ENCODE measurements around the gene DPP6. TPM values are rescaled to one million over a fixed set of nuclear protein-coding genes. Genes with fewer than 3 reads are reported as not detected.

Gene DPP6
- total RNA-seq, 2 donors from 2014 or later: 0.99 to 1.8 TPM

DNA sequence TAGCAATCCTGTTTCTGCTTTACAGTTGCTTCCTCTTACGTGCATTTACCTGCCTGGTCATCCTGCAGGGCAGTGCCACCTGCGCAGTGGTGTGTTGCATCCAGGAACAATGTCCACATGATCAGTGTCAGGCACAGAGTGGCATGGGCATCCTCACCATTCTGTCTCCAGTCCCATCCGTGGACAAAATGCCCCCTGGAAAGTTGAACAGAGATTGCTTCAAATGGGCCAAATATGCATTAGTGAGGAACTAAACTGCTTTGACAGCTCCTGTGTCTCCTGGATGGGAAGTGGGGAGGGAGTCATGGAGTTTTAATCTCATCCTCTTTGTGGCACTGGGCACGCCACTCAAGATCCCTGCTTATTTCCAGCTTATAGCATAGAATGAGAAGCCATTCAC lies 151.8 kb downstream of the DPP6 start:
- DNase-seq (no peak), ATAC-seq (no peak)
- Histone ChIP-seq H3K9me3 (no peaks in the 10 kb centered on the region), H3K4me3 (no peak overlapping the region), H3K4me1 (no peaks in the 10 kb centered on the region), H3K36me3 (replicated peaks in 1 of 2; ENCODE audit: insufficient read depth in 1 of 2, low read depth in 2 of 2) (no peaks in the 10 kb centered on the region), H3K27ac (no peak overlapping the region), H3K27me3 (no peaks in the 10 kb centered on the region)
- WGBS, 2 donors: 69 to 74% methylated on average over 4 of the region's 4 CpGs
- intact Hi-C loops (cut with DNase I): no loop called here
- TF ChIP-seq, protein P1, sequence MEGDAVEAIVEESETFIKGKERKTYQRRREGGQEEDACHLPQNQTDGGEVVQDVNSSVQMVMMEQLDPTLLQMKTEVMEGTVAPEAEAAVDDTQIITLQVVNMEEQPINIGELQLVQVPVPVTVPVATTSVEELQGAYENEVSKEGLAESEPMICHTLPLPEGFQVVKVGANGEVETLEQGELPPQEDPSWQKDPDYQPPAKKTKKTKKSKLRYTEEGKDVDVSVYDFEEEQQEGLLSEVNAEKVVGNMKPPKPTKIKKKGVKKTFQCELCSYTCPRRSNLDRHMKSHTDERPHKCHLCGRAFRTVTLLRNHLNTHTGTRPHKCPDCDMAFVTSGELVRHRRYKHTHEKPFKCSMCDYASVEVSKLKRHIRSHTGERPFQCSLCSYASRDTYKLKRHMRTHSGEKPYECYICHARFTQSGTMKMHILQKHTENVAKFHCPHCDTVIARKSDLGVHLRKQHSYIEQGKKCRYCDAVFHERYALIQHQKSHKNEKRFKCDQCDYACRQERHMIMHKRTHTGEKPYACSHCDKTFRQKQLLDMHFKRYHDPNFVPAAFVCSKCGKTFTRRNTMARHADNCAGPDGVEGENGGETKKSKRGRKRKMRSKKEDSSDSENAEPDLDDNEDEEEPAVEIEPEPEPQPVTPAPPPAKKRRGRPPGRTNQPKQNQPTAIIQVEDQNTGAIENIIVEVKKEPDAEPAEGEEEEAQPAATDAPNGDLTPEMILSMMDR (IDR thresholded peaks at IDR 0.05): no peak
- no peak for TF ChIP-seq POLR2A (IDR thresholded peaks at IDR 0.05)

DNA sequence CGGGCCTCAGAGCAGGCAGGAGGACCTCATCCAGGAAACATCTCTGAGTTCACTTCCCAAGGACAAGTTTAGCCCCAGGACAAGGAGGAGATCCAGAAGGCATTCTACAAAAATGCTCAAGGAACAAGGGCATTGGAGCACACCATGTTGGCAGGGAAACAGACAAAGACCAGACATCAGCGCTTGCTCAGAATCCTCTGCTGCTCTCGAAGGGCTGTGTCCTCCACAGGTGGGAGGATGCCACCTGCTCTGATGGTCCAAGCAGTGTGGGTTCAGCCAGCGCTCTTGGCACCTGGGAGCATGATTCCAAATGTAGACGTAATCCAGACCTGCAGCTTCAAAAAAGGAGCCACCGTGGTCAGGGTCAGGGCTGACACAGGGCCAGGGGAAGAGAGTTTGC lies 160.7 kb downstream of the DPP6 start:
- Histone ChIP-seq H3K4me3 (no peak overlapping the region), H3K9me3 (no peaks in the 10 kb centered on the region), H3K27me3 (no peaks in the 10 kb centered on the region), H3K36me3 (replicated peaks in 1 of 2; ENCODE audit: insufficient read depth in 1 of 2, low read depth in 2 of 2) (no peaks in the 10 kb centered on the region), H3K4me1 (no peaks in the 10 kb centered on the region), H3K27ac (no peak overlapping the region)
- TF ChIP-seq, protein P1 (IDR thresholded peaks at IDR 0.05): no peak
- TF ChIP-seq POLR2A (IDR thresholded peaks at IDR 0.05): no peak
- DNase-seq (no peak), ATAC-seq (no peak)
- intact Hi-C loops (cut with DNase I): no loop called here
- 64 to 70% methylated on average over 6 of the region's 6 CpGs for WGBS, 2 donors

DNA sequence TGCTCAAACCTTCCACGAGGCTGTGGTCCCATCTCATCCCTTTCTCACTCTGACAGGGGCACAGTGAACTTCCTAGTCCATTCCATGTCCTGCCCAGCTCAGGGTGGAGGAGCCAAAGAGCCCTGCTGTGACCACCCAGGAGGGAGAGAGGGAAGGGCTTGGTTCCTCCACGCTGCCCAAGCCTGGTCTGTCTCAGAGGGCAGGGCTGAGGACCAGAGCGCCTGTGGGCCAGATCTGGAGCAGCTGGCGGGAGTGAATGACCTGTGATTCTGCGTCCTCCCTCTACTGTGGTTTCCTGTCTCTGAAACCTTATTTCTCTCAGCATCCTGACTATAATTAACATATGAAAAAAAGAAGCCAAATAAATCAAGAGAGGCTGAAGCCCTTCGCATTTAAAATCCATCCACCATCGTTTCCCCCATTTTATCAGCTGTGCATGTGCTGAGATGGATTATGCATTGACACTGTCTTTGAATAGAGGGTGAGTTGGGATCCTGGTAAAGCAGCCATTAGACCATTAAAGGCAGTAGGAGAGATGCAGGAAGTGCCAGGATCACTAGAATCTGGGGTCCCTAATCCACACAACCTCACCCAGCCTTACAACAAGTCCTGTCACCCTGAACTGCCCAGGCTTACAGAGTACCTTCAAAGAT lies 165.6 kb downstream of the DPP6 start:
- no peak overlapping the region for H3K4me3 ChIP-seq
- H3K4me1 ChIP-seq: no peaks in the 10 kb centered on the region
- H3K27me3 ChIP-seq: no peaks in the 10 kb centered on the region
- H3K36me3 ChIP-seq (replicated peaks in 1 of 2; ENCODE audit: insufficient read depth in 1 of 2, low read depth in 2 of 2): no peaks in the 10 kb centered on the region
- no peak overlapping the region for H3K27ac ChIP-seq
- ATAC-seq: no peak
- H3K9me3 ChIP-seq: no peaks in the 10 kb centered on the region
- WGBS, 2 donors: 39 to 51% methylated on average over 6 to 7 of the region's 7 CpGs
- TF ChIP-seq, protein P1 (IDR thresholded peaks at IDR 0.05): no peak
- no peak for TF ChIP-seq POLR2A (IDR thresholded peaks at IDR 0.05)
- DNase-seq: no peak
- intact Hi-C loops (cut with DNase I): no loop called here

GRCh38 chr7:154231732-154232131 lies 179.5 kb downstream of the DPP6 start:
- DNase-seq: no peak
- no peak for ATAC-seq
- intact Hi-C loops (cut with DNase I): no loop called here
- Histone ChIP-seq H3K4me3 (no peak overlapping the region), H3K27ac (no peak overlapping the region), H3K9me3 (no peaks in the 10 kb centered on the region), H3K36me3 (replicated peaks in 1 of 2; ENCODE audit: insufficient read depth in 1 of 2, low read depth in 2 of 2) (no peaks in the 10 kb centered on the region), H3K27me3 (no peaks in the 10 kb centered on the region), H3K4me1 (no peaks in the 10 kb centered on the region)
- no peak for TF ChIP-seq POLR2A (IDR thresholded peaks at IDR 0.05)
- TF ChIP-seq, protein P1 (IDR thresholded peaks at IDR 0.05): no peak
- WGBS, 2 donors: 18 to 23% methylated on average over 5 to 6 of the region's 6 CpGs

GRCh38 chr7:154232700-154233099 lies 180.5 kb downstream of the DPP6 start:
- WGBS, 2 donors: 63% methylated on average over 5 of the region's 5 CpGs
- H3K4me1 ChIP-seq: no peaks in the 10 kb centered on the region
- intact Hi-C loops (cut with DNase I): no loop called here
- H3K9me3 ChIP-seq: no peaks in the 10 kb centered on the region
- no peak overlapping the region for H3K27ac ChIP-seq
- ATAC-seq: no peak
- no peak for DNase-seq
- no peaks in the 10 kb centered on the region for H3K27me3 ChIP-seq
- H3K4me3 ChIP-seq: no peak overlapping the region
- TF ChIP-seq, protein P1 (IDR thresholded peaks at IDR 0.05): no peak
- TF ChIP-seq POLR2A (IDR thresholded peaks at IDR 0.05): no peak
- H3K36me3 ChIP-seq (replicated peaks in 1 of 2; ENCODE audit: insufficient read depth in 1 of 2, low read depth in 2 of 2): no peaks in the 10 kb centered on the region
